Effector CD8-positive, alpha-beta T cell (primary cell): ENCODE measurements around the gene MAGEB2.
"Not testable (repeated sequence)": the region's sequence is repeated elsewhere in the genome, so short reads cannot be mapped to it uniquely, and the experiment has no call there.

Source experiments
- DNase-seq: peaks from one replicate; lab custom pipeline; 2025; lab: John Stamatoyannopoulos, UW
- total RNA-seq, 4 experiments: gene quantifications; one replicate each; lab custom pipeline; 2026; lab: John Stamatoyannopoulos, UW

The MAGEB2 gene
- 0 to 0.44 (median 0) reads per million in 4 experiments for total RNA-seq

- no peak for DNase-seq
These were observed at the start of gene MAGEB2 for GRCh38 chrX:30215357-30215843. TSS of gene MAGEB2 (plus strand) at chrX:30215563. CDS start at chrX:30218581, 3,018 bp downstream.

GRCh38 chrX:30170900-30171299 lies 44.5 kb upstream of the MAGEB2 start:
- no peak for DNase-seq

- no peak for DNase-seq
These were observed 34.0 kb upstream of the MAGEB2 start for GRCh38 chrX:30181353-30181752.

GRCh38 chrX:30183554-30183953 lies 31.8 kb upstream of the MAGEB2 start:
- no peak for DNase-seq

GRCh38 chrX:30190426-30190825 lies 24.9 kb upstream of the MAGEB2 start:
- DNase-seq, result no peak

- DNase-seq, result not testable (repeated sequence)
These were observed 21.5 kb upstream of the MAGEB2 start for GRCh38 chrX:30193910-30194309.

GRCh38 chrX:30196322-30196721 lies 19.0 kb upstream of the MAGEB2 start:
- DNase-seq, result no peak

- no peak for DNase-seq
These were observed 3.2 kb upstream of the MAGEB2 start for GRCh38 chrX:30212172-30212571.

GRCh38 chrX:30217465-30217864 lies 2.1 kb downstream of the MAGEB2 start:
- no peak for DNase-seq

GRCh38 chrX:30219372-30219771 lies 4.0 kb downstream of the MAGEB2 start:
- no peak for DNase-seq

GRCh38 chrX:30220661-30221060 lies 5.3 kb downstream of the MAGEB2 start:
- no peak for DNase-seq

GRCh38 chrX:30224536-30224935 lies 9.2 kb downstream of the MAGEB2 start:
- no peak for DNase-seq

GRCh38 chrX:30228526-30228925 lies 13.2 kb downstream of the MAGEB2 start:
- DNase-seq, result no peak

GRCh38 chrX:30230395-30230794 lies 15.0 kb downstream of the MAGEB2 start, which contains the start of gene MAGEB3:
TSS of gene MAGEB3 (plus strand) at chrX:30230657. CDS start at chrX:30235925, 5,268 bp downstream.
- DNase-seq, result no peak

GRCh38 chrX:30241724-30242415 lies 26.5 kb downstream of the MAGEB2 start, which contains the start of gene MAGEB4:
TSS of gene MAGEB4 (plus strand) at chrX:30242000. CDS start at chrX:30242136, 136 bp downstream.
- no peak for DNase-seq

- DNase-seq, result no peak
These were observed 31.6 kb downstream of the MAGEB2 start, which contains the start of gene MAGEB1 for GRCh38 chrX:30246769-30247489. TSS of gene MAGEB1 (plus strand) at chrX:30247146. CDS start at chrX:30250494, 3,348 bp downstream.

- no peak for DNase-seq
These were observed 33.5 kb downstream of the MAGEB2 start for GRCh38 chrX:30248854-30249253.

- DNase-seq, result no peak
These were observed 37.9 kb downstream of the MAGEB2 start for GRCh38 chrX:30253257-30253656.

- DNase-seq, result no peak
These were observed 44.6 kb downstream of the MAGEB2 start for GRCh38 chrX:30259927-30260326.

- no peak for DNase-seq
These were observed 45.6 kb downstream of the MAGEB2 start for GRCh38 chrX:30261012-30261411.

- DNase-seq, result no peak
These were observed 47.4 kb downstream of the MAGEB2 start for GRCh38 chrX:30262763-30263162.
